Stomach (tissue), 4 donors: ENCODE data around the gene NEK10.

ENCODE experiments used
- CTCF ChIP-seq, 7 experiments: fragments of 450-650 bp in 4 of 7; fragments of 200-600 bp in 3 of 7; sonication (generic) in 3 of 7; IDR thresholded peaks; one replicate each; pipeline ENCODE4 v1.5.1; 2016 to 2019; ENCODE audit warnings: antibody characterized with exemption in 7 of 7, control low read depth in 2 of 7, mild to moderate bottlenecking in 1 of 7
- POLR2A ChIP-seq, 4 donors: fragments of 450-650 bp; IDR thresholded peaks; one replicate each; pipeline ENCODE4 v1.6.1; 2016; ENCODE audit warnings: antibody characterized with exemption in 4 of 4, control low read depth in 2 of 4, mild to moderate bottlenecking in 1 of 4, moderate library complexity in 1 of 4

DNA sequence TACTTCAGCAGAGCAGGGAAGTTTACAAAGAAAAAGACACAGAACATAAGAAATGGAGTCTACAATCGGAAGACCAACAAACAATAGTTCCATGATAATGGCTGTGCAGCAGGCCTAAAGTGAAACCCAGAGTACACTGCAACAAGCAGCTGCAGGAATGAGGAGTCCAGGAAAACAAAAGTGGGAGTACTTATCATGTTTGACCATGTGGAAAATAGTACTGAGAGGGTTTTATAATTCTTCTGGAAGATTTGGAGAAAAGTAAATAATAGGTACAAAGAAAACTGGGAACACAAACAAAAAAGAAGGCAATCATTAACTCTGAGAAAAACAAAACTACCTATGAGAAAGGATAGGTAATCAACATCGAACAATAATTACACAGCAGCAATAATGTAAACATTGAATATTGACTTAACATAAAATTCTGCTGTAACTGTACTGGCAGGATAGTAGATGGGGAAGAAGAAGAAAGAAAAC, 87.5 kb downstream of the NEK10 start:
- TF ChIP-seq POLR2A (IDR thresholded peaks at IDR 0.05) (no peak), CTCF (IDR thresholded peaks at IDR 0.05) (no peak)
